Measurements from ENCODE around the gene PPP1R11.

Gene PPP1R11

DNA sequence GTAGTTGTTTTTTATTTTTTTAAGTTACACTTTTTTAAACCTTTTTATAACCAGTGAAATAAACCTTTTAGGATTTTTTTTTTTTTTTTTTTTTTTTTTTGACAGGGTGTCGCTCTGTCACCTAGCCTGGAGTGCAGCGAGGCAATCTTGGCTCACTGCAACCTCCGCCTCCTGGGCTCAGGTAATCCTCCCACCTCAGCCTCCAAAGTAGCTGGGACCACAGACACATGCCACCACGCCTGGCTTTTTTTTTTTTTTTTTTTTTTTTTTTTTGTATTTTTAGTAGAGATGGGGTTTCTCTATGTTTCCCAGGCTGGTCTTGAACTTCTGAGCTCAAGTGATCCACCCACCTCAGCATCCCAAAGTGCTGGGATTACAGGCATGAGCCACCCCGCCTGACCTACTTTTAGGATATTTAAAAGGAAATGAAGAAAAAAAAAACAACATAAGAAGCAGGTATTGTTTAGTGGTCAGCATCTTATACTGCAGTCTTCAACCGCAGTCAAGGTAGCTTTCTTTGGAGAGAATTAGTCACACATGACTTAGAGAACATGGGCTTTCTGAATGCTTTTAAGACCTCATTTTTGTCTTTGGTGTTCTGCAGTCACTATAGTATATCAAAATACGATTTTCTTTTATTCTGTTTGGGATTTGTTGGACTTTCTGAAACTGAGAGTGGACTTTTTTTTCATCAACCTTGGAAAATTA, 4.4 kb upstream of the PPP1R11 start:
- DNase-seq: no peak

DNA sequence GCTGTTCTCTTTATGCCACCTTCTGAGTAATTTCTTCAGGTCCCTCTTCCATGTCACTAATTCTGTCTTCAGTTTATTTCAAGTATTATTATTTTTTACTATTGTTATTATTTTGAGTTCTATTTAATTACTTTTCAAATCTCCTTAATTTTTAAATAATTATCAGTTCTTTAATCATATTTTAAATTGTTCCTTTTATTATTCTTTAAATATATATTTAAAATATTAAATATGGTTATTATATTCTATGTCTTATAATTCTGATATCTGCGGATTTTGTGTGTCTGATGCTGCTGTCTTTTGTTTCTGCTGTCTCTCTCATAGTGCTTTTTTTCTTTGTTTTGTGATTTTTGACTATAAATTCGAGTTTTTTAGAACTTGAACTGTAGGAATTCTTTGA, 3.7 kb upstream of the PPP1R11 start:
- DNase-seq: no peak

DNA sequence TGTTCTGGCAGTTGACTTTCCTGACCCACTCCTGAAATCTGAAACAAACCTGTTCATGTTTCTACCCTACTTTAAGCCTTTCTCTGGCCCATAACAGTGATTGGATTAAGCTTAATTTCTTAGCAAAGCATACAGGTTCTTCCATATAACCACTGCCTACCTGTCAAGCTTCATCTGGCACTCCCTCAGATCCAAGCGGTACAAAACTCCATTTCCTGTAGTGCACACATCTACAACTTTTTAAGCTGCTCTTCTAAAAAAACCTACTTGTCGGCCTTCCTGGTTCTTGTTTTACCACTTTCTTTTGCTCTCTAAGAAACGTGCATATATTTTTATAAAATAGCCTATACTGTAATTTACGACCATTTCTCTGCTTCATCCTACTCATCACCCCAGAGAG, 916 bp upstream of the PPP1R11 start:
- DNase-seq: no peak

GRCh38 chr6:30067460-30068139, 602 bp downstream of the PPP1R11 start:
- no peak for DNase-seq

- DNase-seq: no peak
Measured at GRCh38 chr6:30071081-30071818, 4.3 kb downstream of the PPP1R11 start.

- DNase-seq: no peak
Measured at GRCh38 chr6:30071858-30072257, 4.9 kb downstream of the PPP1R11 start.

- DNase-seq: no peak
Measured at GRCh38 chr6:30073489-30074235, 6.7 kb downstream of the PPP1R11 start.

DNA sequence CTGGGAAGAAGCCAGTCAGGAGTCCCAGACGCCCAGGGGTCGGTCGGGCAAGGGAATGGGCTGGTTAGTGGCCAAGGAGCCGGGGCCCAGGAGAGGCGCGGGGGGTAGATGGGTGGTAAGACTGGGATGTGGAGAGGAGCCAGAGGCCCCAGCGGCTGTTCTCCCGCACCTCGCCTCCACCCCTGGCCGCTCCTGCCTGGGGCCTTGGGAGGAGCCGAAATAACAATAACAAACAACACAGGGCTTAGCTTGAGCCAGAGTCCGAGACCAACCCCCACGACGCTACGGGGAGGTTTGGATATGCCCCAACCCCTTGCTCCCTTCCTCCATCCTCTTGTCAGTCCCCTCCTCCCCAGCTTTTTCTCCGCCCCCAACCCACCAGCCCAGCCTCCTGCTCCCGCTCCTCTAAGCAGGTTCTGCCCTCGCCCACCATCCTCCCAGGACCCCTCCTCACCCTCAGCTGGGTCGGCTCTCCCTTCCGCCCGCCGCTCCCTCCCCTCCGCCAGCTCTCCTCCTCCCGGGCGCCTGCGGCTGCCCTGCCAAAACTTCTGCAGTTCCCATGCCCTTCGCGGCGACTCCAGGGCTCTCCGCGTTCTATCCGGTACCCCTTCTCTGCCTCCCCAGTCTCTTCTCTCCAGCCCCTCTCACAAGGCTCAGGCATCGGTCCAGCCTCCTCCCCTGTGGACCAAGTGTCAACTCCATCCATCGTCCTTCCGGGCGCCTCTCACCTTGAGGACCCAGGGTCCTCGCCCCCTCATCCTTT, 7.5 kb downstream of the PPP1R11 start:
- no peak for DNase-seq

GRCh38 chr6:30075094-30075789, 8.2 kb downstream of the PPP1R11 start, which contains the start of gene RNF39:
TSS of gene RNF39 (minus strand) at chr6:30075769. CDS start at chr6:30075585, 184 bp downstream.
- DNase-seq: no peak

DNA sequence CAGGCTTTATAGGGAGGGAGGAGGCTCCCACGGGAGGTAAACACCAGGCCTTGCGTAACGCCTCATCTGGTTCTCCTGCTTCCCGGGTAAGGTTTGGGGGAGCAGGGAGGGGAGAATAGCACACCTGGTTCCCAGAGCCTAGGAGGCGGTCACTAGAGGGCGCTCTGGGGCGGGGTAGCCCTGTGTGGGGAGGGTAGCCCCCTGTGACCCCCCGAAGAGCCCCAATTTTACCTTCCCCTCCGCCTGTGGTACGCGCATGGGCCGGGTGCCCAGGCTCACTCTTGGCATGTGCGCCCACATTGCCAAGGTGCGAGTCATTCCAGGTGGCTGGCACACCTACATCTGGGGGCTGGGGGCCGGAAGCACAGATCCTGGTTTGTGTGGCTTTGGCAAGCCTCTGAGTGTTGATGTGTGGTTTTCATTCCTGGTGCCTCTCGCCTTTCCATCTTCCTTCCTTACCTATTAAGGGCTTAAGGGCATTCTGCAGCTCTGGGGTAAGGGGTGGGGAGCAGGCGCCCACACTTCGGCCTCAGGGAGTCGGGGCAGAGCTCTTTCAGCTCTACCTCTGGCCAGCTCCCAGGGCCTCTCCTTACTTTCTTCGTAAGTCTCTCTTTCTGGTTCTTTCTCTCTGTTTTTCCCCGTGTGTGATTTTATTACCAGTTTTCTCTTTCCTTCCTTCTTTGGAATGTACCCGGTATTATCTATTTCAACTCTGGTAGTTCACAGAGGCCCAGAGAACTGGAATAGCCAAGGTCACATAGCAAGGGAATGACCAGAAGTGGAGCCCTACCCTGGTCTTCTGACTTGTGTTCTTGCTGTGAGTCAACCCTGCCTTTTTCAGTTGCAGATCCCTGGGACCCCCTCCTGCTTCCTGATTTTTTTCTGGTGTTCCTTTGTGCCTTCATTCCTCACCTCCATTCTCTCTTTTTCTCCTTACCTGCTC, 9.1 kb downstream of the PPP1R11 start:
- no peak for DNase-seq

- DNase-seq: no peak
Measured at GRCh38 chr6:30077218-30077617, 10.2 kb downstream of the PPP1R11 start.

DNA sequence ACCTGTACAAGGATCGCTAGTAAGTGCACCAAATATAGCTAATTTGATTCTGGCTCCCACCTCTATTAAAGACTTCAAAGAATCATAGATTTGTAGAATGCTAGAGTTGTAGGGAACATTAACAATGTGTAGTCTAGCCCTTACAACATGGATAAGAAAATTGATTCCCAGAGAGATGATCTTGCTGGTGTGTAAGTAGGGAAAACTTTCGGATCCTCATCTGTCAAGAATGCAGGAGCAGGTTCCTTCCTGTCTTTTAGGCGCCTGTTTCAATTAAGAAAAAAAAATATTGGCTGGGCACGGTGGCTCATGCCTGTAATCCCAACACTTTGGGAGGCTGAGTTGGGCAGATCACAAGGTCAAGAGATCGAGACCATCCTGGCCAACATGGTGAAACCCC, 20.9 kb downstream of the PPP1R11 start:
- DNase-seq: no peak

DNA sequence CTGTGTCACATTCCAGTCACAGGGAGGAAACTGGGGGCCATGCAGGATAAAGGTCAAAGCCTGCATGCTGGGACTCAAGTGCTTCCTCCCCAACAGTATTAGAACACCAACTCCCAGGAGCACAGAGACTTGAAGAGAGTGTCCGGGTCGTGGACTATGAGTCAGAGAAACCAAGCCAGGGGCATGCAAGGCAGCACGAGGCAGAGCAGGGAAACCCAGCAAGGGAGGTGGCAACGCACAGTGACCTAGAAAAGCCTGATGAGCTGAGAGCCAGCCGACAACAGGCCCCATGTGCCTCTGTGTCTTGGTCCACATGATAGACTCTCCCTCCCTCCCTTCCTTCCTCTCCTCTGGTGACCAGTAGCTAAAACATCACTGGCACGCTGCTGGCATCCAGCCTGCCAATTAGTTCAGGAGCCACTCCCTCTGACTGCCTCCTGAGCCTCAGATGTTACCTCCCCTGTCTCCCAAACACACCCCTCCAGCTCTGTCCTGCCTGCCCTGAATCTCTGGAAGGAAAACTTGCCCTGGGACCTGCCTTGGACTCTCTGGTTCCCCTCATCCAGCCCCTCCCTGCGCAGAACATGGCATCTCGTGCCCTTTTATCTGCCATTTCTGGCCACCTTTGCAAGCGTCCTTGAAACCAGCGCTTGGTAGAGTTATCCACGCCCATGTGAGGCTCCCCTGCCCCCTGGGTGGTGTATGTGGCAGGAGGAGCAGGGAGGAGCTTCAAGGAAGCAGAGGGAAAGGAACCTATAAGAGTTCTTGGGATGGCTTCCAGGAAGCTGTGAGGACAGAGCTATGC, 24.8 kb downstream of the PPP1R11 start:
- no peak for DNase-seq

DNA sequence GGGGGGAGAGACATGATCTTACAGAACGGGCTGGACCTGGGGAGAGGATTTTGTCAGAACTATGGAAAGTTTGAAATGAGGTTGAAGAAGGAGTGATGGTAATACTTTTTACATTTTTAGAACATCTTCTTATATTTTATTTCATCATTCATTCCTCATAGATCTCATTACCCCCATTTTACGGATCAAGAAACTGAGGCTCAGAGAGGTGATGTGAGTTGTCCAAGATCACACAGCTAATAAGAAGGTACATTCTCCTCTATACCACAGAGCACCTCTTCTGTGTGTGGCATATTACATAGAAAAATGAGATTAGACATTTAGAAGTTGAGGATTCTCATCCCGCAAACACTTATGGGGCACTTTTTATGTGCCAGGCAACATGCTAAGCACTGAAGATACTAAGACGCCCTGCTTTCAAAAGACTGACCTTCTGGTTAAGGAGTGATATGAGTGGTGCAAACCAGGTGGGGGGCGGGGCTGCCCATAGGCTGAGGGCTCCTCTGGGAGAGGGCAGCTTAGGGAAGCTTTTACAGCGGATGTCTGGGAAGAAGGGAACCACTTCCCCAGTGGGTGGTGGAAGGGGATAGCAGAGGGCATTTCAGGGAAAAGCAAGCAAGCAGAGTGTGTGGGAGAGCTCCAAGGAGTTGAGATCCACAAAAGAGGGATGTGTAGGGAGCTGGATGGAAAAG, 26.0 kb downstream of the PPP1R11 start:
- DNase-seq: no peak

- no peak for DNase-seq
Measured at GRCh38 chr6:30093951-30094661, 27.1 kb downstream of the PPP1R11 start.

- no peak for DNase-seq
Measured at GRCh38 chr6:30096829-30097228, 29.8 kb downstream of the PPP1R11 start.

DNA sequence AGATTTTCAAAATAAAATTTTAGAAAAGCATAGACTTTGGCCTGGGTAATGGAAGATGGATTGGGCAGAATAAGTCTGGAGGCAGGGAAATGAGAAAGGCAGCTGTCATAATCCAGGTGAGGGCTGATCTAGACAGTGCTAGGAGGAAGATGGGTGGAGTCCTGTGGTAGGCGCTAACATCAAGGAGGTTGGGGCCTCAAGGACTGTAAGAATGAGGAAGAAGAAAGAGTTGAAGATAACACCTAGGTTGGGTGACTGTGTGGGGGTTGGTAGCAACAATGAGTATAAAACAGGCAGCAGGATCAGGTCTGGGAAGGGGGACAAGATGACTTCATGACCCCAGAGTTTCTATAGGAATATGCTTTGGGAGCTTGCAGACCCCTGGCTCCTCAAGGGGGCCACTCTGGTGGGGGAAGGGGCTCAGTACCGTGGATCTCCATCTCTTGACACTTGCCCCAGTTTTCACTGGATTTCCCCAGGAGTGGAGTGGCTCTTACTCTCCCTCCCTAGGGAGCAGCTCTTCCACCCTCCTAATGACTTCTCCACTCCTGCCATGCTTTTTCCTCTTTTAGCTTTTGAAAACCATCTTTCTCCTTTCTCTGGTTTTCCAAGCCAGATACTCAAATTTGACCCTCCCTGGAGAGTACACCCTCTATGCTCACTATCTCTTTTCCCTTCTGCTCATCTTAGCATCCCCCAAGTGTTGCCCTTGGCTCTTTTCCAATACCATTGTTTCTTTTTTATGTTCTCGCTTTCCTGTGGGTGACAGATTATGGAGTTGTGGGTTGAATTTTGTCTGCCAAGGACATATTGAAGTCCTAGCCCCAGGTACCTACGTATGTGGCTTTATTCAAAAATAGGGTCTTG, 31.1 kb downstream of the PPP1R11 start:
- DNase-seq: no peak
